Fibroblast of villous mesenchyme (primary cell): Measurements from ENCODE around the gene SEMA7A. TPM values are rescaled to one million over a fixed set of nuclear protein-coding genes. Genes with fewer than 3 reads are reported as not detected.
"Not testable (repeated sequence)": the region's sequence is repeated elsewhere in the genome, so short reads cannot be mapped to it uniquely, and the experiment has no call there.

ENCODE experiments used
- DNase-seq: peaks from one replicate; pipeline ENCODE4 v3.0.0-alpha.2; 2010; ENCODE audit warnings: low read depth
- H3K4me3 ChIP-seq: 2 replicates; pipeline ENCODE4 v1.5.1; 2011; ENCODE audit warnings: low read depth, mild to moderate bottlenecking, low read length
- total RNA-seq: library from RNA; depleted of rRNA; stranded (reverse); fragments of >200 nt; gene quantifications from 2 replicates; pipeline ENCODE4 v1.2.3, GENCODE V29; 2012
- TF ChIP-seq, protein P1 (sequence below): IDR thresholded peaks from 2 replicates; pipeline ENCODE4 v1.5.1; 2012; ENCODE audit warnings: low read depth, mild to moderate bottlenecking, low read length; ENCODE audit not compliant: insufficient read depth

The SEMA7A gene
- total RNA-seq, 1 donor, result 24.6 TPM

DNA sequence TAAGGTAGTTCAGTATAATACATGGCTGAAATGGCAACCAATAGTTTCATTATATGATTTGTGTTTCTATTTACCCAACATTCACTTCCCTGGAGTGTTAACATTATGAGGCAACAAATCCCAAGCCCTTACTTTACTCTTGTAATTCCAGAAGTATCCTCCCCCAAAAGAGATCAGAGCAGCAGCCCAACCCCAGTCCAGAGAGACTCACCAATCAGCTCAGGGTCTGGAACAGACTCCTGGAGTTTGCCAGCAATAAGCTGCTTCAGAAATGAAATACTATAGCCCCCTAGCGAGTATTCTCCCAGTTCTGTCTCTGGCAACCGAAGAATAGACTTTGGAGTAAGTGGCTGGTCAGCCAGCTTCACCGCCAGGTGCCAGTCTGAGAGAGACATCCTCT lies 24.7 kb upstream of the SEMA7A start:
- TF ChIP-seq, protein P1, sequence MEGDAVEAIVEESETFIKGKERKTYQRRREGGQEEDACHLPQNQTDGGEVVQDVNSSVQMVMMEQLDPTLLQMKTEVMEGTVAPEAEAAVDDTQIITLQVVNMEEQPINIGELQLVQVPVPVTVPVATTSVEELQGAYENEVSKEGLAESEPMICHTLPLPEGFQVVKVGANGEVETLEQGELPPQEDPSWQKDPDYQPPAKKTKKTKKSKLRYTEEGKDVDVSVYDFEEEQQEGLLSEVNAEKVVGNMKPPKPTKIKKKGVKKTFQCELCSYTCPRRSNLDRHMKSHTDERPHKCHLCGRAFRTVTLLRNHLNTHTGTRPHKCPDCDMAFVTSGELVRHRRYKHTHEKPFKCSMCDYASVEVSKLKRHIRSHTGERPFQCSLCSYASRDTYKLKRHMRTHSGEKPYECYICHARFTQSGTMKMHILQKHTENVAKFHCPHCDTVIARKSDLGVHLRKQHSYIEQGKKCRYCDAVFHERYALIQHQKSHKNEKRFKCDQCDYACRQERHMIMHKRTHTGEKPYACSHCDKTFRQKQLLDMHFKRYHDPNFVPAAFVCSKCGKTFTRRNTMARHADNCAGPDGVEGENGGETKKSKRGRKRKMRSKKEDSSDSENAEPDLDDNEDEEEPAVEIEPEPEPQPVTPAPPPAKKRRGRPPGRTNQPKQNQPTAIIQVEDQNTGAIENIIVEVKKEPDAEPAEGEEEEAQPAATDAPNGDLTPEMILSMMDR, result no peak
- no peak overlapping the region for H3K4me3 ChIP-seq
- peak; percentile 4 for DNase-seq

DNA sequence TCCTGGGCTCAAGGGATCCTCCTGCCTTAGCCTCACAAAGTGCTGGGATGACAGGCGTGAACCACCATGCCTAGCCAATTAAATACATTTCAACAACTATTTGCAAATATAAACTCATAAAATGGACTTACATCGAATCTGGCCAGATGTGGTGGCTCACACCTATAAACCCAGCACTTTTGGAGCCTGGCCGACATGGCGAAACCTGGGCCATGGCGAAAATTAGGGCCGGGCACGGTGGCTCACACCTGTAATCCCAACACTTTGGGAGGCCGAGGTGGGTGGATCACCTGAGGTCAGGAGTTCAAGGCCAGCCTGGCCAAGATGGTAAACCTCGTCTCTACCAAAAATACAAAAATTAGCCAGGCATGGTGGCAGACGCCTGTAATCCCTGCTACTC lies 23.3 kb upstream of the SEMA7A start:
- not testable (repeated sequence) for H3K4me3 ChIP-seq, DNase-seq

DNA sequence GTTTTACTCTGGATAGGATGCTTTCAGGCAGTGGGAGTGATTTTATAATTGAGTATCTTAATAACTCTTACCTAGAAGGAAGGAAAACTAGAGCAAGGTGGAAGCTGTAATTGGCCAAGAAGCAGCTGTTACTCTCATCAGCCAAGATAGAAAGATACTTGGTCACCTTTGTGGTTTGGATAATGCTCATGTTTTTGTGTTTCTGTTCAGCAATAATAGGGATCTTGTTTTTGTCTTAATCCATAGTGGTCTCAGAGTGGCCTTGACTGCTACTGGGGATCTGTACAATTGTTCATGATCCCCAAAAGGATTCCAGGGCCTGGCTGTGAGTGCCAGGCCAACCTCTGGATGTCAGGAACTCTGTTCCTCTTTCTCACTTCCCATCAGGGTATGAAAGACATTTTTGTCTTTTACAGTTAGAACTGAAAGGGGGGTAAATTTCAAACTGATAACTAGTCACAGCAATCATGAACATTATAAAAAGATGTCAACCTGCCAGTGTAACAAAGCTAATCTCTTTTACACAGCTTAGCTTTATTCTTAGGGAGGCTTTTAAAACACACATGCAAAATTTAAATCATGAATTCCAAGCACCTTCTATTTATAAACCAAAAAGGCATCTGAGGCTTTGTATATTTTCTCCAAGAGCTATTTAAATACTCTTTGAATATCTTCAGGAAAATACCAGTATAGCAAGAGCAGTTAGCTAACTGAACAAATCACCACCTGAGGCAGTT lies 21.2 kb upstream of the SEMA7A start:
- no peak overlapping the region for H3K4me3 ChIP-seq
- DNase-seq, result no peak
- TF ChIP-seq, protein P1, result no peak

DNA sequence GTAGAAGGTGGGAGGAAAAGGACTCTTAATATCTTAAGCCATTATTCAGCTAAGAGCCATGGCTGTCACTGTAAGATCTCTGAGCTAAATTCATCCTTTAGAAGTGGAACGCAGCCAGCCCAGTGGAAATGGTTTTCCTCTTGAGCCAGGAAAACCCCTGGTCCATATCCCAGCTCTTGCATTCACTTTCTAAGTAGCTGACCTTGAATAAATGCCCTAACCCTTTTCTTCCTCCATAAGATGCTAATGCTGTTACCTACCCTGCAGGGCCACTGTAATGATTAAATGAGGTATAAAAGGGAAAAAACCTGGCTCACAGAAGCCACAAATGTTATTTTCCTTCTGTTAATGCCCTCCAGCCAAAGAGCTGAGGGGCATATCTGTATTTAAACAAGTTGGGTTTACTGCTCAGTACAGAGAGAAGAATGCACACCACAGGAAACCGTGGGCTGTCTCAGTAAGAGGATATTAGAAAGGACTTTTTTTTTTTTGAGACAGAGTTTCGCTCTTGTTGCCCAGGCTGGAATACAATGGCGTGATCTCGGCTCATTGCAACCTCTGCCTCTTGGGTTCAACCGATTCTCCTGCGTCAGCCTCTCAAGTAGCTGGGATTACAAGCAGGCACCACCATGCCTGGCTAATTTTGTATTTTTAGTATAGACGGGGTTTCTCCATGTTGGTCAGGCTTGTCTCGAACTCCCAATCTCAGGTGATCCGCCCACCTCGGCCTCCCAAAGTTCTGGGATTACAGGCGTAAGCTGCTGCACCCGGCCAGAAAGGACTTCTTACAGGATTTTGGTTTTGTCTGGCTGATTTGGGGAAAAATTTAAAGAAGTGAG lies 20.4 kb upstream of the SEMA7A start:
- TF ChIP-seq, protein P1, result no peak
- H3K4me3 ChIP-seq, result no peak overlapping the region
- DNase-seq, result no peak

DNA sequence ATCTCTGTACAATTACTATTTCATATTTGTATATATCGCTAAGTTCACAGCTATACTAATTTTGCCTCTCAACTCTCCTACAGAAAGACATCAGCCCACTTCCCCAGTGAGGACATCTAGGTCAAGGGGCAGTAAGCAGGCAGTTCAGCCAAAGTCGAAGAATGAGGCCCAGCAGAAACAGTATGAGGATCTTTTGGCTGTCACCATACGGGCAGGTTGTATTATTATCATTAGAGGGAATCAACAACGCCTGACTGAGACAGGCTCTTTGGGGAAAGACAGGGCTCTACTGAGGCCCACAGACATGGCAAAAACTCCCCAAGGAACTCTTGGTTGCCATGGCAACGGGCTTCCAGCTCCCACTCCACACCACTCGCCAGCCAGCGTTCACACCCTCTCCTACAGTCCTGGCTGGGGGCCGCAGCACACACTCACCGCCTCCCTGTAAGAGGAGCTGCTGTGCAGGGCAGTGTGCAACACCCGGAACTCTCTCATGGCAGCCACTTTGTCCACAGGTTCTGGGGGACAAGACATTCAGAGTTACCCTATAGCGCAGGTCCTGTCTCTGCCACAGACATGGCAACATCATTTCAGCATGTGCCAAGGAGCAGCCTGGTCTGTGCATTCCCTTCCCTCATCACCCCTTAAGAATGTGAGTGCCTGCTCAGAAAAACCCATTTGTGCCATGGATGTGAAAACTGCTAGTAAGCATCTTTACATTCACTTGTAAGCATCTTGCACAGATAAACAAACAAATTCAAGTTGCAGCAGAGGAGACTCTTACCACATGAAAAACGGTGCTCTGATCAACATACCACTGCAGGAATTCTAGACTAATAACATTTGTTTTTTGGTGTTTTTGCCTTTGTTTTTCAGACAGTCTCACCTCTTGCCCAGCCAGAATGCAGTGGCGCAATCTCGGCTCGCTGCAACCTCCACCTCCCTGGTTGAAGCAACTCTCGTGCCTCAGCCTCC lies 18.4 kb upstream of the SEMA7A start:
- H3K4me3 ChIP-seq, result no peak overlapping the region
- TF ChIP-seq, protein P1, result no peak
- no peak for DNase-seq

DNA sequence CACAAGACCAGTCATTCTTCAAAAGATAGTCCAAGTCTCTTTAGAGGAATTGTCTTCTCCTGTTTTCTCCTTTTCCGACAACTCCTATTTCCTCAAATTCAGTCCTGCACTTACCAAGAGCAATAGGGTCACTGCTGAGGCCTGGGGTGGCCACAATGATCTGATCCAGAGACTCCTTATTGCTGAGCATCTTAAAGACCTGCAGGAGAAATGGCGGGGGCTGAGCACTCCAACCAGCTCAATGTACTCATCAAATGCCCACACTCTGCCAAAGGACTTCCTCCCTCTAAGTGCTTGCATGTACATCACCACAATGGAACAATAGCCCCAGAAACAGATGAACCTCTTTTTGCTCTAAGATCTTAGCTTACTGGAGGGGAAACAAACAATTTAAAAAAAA lies 17.6 kb upstream of the SEMA7A start:
- H3K4me3 ChIP-seq, result no peak overlapping the region
- TF ChIP-seq, protein P1, result no peak
- DNase-seq, result no peak
